ENCODE measurements around the gene USP47.

USP47 gene, protein sequence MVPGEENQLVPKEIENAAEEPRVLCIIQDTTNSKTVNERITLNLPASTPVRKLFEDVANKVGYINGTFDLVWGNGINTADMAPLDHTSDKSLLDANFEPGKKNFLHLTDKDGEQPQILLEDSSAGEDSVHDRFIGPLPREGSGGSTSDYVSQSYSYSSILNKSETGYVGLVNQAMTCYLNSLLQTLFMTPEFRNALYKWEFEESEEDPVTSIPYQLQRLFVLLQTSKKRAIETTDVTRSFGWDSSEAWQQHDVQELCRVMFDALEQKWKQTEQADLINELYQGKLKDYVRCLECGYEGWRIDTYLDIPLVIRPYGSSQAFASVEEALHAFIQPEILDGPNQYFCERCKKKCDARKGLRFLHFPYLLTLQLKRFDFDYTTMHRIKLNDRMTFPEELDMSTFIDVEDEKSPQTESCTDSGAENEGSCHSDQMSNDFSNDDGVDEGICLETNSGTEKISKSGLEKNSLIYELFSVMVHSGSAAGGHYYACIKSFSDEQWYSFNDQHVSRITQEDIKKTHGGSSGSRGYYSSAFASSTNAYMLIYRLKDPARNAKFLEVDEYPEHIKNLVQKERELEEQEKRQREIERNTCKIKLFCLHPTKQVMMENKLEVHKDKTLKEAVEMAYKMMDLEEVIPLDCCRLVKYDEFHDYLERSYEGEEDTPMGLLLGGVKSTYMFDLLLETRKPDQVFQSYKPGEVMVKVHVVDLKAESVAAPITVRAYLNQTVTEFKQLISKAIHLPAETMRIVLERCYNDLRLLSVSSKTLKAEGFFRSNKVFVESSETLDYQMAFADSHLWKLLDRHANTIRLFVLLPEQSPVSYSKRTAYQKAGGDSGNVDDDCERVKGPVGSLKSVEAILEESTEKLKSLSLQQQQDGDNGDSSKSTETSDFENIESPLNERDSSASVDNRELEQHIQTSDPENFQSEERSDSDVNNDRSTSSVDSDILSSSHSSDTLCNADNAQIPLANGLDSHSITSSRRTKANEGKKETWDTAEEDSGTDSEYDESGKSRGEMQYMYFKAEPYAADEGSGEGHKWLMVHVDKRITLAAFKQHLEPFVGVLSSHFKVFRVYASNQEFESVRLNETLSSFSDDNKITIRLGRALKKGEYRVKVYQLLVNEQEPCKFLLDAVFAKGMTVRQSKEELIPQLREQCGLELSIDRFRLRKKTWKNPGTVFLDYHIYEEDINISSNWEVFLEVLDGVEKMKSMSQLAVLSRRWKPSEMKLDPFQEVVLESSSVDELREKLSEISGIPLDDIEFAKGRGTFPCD (N-terminal part only)

DNA sequence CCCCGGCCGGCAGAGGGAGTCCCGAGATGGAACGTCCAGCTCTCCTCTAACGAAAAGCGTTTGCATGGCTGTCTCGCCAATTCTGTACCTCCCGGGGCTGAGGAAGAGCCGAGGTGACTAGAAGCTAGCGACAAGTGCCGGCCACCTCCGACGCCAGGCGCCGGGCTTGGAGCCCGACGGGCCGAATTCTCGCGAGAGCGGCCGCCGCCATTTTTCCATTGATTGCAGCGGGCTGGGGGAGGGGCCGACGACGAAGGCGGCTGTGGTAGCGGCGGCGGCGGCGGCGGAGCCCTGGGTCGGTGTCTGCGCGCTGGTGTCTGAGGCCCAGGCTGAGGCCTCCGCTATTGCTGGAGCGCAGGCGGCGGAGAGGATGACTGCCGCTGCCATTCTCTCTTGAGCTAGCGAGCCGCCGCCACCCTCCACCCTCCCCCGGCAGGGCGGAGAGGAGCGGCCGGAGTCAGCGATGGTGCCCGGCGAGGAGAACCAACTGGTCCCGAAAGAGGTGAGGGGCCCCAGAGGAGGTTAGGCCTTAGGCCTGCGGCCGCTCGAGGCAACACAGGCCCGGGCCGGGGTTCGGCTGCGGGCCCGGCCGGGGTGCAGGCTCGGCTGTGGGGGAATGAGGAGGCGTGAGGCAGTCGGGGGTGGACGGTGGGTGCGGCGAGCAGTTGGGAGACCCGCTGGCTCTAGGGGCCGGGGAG is at the start of gene USP47:
Gene USP47 (plus strand): TSS at position 250 of the 698 bp plus-strand sequence. CDS start 214 bp downstream, at position 464.
- H3K27me3 Mint-ChIP-seq, result peaks cover 8% of the 10 kb centered on the region
- DNase-seq (peak; percentile 94 to 96), ATAC-seq (peak; percentile 85)
- H3K27ac Mint-ChIP-seq, result no peak within 1 kb of the TSS
- no peak within 1 kb of the TSS for H3K4me3 Mint-ChIP-seq
- no peaks in the 10 kb centered on the region for H3K4me1 Mint-ChIP-seq
- H3K9me3 Mint-ChIP-seq, result no peaks in the 10 kb centered on the region

DNA sequence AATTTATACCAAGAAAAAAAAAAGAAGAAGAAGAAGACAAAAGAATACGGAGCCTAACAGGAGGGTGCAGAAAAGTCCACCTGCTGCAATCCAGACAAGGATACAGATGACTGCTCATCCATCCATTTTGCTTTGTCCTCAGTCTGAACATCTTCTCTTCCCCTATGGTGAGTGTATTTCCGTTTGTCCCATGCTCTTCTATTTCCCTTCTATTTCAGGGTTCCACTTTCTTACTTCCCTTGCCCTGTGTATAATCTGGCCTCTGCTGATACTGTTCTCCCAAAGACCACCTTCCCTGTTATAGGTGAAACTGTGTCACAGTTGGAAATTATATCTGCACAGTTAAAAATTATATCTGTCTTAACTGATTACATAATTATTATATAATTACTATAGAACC is 48.7 kb upstream of the USP47 start:
- ATAC-seq (no peak), DNase-seq (no peak)
- no peak overlapping the region for H3K27ac Mint-ChIP-seq
- no peaks in the 10 kb centered on the region for H3K9me3 Mint-ChIP-seq
- H3K4me3 Mint-ChIP-seq, result no peak overlapping the region
- peaks cover 16% of the 10 kb centered on the region for H3K27me3 Mint-ChIP-seq
- no peaks in the 10 kb centered on the region for H3K4me1 Mint-ChIP-seq

DNA sequence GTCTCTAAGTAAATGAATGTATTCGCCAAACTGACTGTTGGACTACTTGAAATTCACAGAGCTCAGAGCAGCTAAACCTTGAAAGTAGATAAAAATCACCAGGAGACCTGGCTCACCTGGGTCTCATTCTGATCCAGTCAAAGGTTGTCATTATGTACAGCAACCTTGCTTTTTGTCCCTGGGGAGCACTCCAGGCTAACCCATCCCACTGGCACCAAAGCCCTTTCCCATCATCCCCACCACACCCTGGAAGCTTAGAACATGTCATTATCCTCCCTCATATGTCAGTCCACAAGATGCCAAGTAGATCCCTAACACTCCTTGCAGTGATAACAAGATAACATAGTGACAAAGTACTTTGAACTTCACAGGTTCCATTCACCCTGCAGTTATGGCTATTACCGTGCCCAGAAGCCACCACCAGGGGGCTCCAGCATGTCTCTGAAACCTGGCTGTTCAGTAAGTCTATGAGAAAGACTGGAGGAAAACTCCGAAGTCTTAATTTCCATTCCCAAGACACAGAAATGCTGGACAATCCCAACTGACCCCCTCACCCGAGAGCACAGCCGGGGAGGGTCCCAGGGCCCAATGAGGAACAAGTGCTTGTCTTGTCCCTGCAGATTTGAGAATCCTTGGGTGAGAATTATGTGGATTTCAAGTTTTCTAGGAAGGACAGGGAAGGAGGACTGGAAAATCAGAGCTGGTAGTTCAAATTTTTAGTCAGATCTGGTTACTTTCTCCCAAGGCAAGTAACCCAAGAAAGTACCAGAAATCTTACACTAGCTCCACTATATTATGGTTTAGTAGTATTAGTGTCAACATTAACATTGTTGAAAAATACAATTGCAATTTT is 43.0 kb upstream of the USP47 start:
- ATAC-seq, result peak; percentile 83
- Mint-ChIP-seq H3K27ac (no peak overlapping the region), H3K4me1 (no peaks in the 10 kb centered on the region), H3K9me3 (no peaks in the 10 kb centered on the region), H3K4me3 (no peak overlapping the region), H3K27me3 (peaks cover 16% of the 10 kb centered on the region)
- DNase-seq, result peak; percentile 63 to 67

DNA sequence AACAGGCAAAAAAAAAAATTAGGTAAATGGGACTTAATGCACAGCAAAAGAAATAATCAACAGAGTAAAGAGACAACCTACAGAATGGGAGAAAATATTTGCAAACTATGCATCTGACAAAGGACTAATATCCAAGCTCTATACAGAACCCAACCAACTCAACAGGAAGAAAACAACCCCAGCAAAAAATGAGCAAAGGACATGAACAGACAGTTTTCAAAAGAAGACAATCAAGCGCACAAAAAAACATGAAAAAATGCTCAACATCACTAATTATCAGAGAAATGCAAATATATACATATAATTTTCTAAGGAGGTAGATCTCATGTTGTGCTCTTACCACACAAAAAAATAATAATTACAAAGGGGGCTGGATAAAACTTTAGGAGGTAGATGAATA is 36.5 kb upstream of the USP47 start:
- Mint-ChIP-seq H3K27me3 (peaks cover 14% of the 10 kb centered on the region), H3K27ac (no peak overlapping the region), H3K9me3 (no peaks in the 10 kb centered on the region), H3K4me3 (no peak overlapping the region), H3K4me1 (no peaks in the 10 kb centered on the region)
- no peak for ATAC-seq
- DNase-seq, result no peak

DNA sequence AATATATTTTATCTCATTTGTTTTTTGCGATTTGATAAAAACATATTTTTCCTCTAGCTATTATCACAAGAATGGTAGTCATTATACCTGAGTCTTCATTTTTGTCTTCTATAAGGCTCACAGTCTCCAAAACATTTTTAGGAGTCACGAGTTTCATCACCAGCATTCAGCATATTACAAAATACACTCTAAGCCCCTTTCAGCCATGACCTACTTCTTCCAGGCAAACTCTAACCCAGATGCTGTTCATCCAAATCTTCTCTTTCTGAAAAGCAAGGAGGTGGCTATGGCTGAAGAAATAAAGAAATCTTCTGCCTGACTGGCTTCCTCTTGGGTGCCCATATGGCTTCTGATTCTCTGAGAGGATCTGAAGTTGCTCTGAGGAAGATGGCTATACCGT is 35.7 kb upstream of the USP47 start:
- peaks cover 14% of the 10 kb centered on the region for H3K27me3 Mint-ChIP-seq
- H3K27ac Mint-ChIP-seq, result no peak overlapping the region
- H3K4me3 Mint-ChIP-seq, result no peak overlapping the region
- no peaks in the 10 kb centered on the region for H3K9me3 Mint-ChIP-seq
- DNase-seq (no peak), ATAC-seq (no peak)
- no peaks in the 10 kb centered on the region for H3K4me1 Mint-ChIP-seq

DNA sequence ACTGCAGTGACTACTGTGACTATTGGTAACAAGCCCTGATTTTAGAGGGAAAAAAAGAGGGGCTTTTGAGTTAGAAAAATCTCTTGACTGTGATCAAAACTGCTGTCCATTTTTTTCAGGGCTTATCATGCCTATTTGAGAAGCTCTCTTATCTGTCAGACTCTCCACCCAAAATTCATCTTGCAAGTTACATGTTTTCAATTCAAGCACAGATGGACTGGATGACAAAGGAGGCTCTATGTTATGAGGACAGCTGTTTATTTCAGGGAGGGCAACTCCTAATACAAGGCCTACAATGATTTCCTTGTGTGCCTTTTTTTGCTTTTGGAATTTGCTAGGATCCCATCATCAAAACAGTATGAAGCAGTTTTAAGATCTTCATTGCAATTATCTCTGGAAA is 35.2 kb upstream of the USP47 start:
- H3K9me3 Mint-ChIP-seq, result no peaks in the 10 kb centered on the region
- no peaks in the 10 kb centered on the region for H3K4me1 Mint-ChIP-seq
- DNase-seq, result no peak
- peaks cover 14% of the 10 kb centered on the region for H3K27me3 Mint-ChIP-seq
- H3K4me3 Mint-ChIP-seq, result no peak overlapping the region
- H3K27ac Mint-ChIP-seq, result no peak overlapping the region
- no peak for ATAC-seq

DNA sequence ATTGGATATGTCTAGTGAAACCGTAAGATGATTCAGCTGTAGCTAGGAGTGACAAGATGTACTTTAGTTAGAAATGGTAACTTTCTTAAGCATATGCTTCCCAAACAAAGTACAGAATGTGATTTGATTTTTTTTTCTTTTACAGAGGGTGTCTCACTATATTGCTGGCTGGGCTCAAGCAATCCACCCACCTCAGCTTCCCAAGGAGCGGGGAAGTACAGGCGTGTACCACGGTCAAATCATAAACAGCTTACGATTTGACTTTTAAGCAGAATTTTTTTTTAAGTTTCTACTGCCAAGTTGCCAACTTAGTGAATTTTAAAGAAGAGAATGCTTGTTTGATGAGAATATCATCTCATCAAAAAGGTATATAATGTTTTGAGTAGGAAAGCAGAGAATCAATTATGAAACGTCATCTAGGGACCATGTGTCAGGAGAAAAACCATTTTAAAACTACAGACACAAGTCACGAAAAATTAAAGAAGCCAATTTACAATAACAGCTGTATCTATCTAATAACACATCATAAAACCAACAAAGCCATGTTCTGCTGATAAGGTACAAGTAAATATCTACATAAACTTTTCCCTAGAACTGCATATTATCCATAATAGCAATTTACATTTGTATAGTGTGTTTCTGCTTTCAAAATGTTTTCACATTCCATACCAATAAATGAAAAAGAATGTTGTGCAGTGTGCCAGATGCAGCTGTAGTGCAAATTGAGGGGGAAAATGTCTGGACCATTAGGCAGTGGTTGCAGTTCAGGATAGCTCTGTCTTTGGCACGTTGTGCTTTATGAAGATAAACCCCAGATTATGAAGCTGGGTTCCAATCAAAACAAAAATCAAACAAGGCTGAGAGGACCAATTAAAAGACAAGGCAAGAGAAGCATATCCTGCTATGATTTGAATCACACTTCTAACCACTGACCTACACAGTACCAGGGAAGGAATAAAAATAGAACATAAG is 33.7 kb upstream of the USP47 start:
- DNase-seq (no peak), ATAC-seq (no peak)
- Mint-ChIP-seq H3K9me3 (no peaks in the 10 kb centered on the region), H3K27me3 (peaks cover 14% of the 10 kb centered on the region), H3K4me3 (no peak overlapping the region), H3K27ac (no peak overlapping the region), H3K4me1 (no peaks in the 10 kb centered on the region)

DNA sequence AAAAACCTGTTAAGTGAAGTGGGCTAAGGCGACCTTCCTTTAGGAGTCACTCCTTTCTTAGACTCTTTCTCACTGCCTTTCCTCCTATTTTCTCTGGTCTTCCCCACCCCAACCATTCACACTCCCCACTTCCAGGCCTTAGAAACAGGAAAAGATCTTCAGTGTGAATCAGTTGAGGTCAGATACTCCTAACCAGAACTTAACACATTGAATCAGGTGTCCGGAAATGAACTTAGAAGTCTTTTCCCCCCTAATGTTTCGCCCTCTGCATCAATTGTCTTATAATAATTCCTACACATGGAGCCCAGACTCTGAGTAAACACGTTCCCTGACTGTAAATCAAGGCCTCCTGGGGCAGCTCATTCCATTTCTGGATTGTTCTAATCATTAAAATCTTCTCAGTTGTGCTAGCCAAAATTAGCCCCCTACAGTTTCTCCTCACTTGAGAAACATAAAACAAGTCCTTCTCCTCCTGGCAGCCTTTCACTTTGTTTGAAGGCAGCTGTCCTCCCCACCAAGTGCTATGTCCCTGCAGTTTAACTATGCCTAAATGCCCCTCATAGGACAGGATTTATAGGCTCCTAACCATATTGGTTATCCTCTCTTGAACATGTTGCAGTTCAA is 32.7 kb upstream of the USP47 start:
- no peaks in the 10 kb centered on the region for H3K4me1 Mint-ChIP-seq
- H3K27ac Mint-ChIP-seq, result no peak overlapping the region
- no peak for ATAC-seq

DNA sequence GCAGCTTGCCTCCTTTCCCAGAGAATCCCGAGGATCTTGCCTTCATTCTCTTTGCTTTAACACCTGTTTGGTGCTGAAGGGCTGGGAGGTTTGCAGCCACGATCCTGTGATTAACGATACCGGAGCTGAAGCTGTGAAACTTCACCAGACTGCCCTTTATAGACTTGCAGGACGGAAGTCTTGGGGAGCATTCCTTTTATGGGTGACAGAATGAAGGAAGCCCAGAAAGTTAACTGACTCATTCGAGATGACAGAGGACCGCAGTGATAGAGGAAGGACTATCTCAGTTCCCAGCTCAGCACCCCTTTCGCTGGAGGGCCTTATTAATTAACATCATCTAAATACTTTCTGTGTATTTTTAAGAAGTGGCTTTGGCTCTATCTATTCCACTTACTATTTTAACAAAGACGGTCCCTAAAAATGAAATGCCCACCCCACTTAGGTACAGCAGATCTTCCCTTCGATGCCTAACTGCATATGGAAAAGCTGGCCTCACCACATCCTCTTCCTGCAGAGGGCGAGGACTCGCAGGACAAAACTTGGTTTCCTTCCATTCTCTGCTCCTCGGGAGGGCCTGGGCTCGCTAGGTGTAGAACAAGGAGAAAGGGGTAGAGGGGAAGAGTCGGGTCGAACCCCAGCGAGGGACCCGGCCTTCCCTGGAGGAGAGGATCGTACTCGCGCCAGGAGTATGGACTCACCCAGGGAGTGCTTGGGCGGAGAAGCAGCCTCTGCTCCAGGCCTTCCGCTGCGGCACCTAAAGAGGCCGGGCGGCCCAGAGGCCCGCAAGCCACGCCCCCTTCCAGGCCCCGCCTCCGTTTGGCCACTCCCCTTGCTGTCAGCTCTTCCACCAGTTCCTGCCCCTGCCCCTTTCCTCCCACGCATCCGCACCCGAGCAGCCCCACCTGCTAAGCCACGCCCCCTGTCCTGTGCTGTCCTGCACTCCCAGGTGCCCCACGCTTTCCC is 30.7 kb upstream of the USP47 start:
- Mint-ChIP-seq H3K4me3 (no peak overlapping the region), H3K9me3 (no peaks in the 10 kb centered on the region), H3K27me3 (peaks cover 14% of the 10 kb centered on the region), H3K4me1 (no peaks in the 10 kb centered on the region), H3K27ac (no peak overlapping the region)
- no peak for ATAC-seq
- no peak for DNase-seq

More for the DNA sequence above, 32.7 kb upstream of the USP47 start:
- Mint-ChIP-seq H3K4me3 (no peak overlapping the region), H3K27me3 (peaks cover 14% of the 10 kb centered on the region), H3K9me3 (no peaks in the 10 kb centered on the region)
- no peak for DNase-seq

DNA sequence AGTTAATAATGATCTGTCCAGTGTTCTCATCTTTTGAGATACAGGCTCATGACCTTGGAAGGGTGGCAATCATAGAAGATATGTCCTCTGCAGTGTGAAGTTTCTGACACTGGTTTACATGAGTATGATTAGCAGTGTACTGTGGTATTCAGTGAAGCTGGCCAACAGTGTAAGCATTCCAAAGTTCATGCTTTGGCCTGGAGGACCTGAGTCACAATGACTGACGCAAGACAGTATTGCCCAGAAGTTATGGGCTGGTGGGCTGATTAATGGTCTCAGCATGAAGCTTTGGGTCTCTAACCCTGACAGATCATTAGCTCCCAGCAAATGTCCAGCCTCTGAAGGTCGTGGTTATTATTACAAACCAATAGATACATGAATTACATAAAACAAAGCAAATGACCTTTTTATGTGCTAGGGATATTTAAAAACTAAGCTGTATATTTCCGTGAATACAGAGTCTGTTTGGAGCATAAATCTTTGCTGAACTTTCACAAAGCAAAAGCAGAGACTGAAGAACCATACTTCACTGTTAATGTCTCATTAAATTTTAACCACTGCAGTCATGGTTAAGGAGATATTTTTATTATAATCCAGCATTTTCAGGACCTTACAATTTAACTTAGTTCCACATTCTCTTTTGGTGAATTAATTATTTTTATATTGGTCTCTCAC is 28.3 kb upstream of the USP47 start:
- no peak for DNase-seq
- H3K4me1 Mint-ChIP-seq, result no peaks in the 10 kb centered on the region
- no peak for ATAC-seq
- H3K9me3 Mint-ChIP-seq, result no peaks in the 10 kb centered on the region
- no peak overlapping the region for H3K27ac Mint-ChIP-seq
- peaks cover 10% of the 10 kb centered on the region for H3K27me3 Mint-ChIP-seq
- no peak overlapping the region for H3K4me3 Mint-ChIP-seq

DNA sequence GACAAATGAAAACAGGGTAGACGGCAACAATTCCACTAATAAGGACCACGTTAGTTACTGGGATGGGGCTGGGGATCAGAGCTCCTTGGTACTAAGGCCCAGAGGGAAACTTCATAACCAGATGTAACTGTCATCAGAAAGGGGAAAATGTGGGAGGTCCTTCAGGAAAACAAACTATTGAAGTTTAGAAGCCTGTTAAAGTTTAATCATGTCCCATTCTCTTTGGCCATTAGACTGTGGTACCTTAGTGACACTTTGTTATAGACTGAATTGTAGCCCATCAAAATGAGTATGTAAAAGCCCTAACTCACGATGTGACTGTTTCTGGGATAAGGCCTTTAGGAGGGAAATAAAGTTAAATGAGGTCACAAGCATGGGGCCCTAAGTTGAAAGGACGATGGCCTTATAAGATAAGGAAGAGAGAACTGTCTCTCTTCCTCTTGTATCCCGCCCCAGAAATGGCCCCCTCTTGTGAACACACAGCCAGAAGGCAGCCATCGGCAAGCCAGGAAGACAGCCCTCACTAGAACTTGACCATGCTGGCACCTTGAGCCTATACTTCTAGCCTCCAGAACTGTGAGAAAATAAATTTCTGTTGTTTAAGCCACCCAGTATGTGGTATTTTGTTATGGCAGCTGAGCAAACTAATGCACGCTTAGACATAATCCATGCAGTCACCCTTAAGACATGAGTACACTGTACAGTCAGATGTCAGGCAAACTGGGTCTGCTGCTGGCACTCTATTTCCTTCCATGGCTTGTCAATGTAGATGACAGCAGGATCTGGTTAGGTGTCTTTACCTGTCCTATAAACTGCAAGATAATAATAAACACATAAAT is 26.9 kb upstream of the USP47 start:
- DNase-seq, result no peak
- Mint-ChIP-seq H3K27ac (no peak overlapping the region), H3K4me1 (no peaks in the 10 kb centered on the region), H3K4me3 (no peak overlapping the region), H3K27me3 (no peaks in the 10 kb centered on the region), H3K9me3 (no peaks in the 10 kb centered on the region)
- ATAC-seq, result no peak
